VCaP (cell line): Measurements from ENCODE around the gene TJAP1.

ENCODE experiments used
- H3K27ac ChIP-seq: fragments of 450-650 bp; 2 replicates; pipeline ENCODE4 v1.5.1; 2017
- TF ChIP-seq, protein P1 (sequence below): fragments of 450-650 bp; conservative IDR thresholded peaks from 2 replicates; pipeline ENCODE4 v1.5.1; 2017; ENCODE audit warnings: mild to moderate bottlenecking, moderate library complexity

Gene TJAP1

DNA sequence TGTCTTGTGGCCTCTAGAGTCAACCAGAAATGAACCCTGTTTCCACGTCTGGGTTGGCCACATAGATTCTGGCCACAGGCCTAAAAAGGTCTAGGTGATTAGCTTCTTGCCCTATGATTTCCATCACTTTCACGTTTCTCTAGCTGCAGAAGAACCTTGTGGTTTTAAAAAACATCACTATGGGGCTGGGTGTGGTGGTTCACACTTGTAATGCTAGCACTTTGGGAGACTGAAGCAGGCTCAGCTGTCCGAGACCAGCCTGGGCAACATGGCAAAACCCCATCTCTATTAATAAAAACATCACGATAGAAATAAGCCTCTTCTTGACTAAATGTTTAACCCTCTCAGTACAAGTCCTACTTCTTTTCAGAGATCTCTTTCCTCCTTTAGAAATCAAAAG, 67.1 kb downstream of the TJAP1 start:
- no peak overlapping the region for H3K27ac ChIP-seq
- TF ChIP-seq, protein P1, sequence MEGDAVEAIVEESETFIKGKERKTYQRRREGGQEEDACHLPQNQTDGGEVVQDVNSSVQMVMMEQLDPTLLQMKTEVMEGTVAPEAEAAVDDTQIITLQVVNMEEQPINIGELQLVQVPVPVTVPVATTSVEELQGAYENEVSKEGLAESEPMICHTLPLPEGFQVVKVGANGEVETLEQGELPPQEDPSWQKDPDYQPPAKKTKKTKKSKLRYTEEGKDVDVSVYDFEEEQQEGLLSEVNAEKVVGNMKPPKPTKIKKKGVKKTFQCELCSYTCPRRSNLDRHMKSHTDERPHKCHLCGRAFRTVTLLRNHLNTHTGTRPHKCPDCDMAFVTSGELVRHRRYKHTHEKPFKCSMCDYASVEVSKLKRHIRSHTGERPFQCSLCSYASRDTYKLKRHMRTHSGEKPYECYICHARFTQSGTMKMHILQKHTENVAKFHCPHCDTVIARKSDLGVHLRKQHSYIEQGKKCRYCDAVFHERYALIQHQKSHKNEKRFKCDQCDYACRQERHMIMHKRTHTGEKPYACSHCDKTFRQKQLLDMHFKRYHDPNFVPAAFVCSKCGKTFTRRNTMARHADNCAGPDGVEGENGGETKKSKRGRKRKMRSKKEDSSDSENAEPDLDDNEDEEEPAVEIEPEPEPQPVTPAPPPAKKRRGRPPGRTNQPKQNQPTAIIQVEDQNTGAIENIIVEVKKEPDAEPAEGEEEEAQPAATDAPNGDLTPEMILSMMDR = no peak

DNA sequence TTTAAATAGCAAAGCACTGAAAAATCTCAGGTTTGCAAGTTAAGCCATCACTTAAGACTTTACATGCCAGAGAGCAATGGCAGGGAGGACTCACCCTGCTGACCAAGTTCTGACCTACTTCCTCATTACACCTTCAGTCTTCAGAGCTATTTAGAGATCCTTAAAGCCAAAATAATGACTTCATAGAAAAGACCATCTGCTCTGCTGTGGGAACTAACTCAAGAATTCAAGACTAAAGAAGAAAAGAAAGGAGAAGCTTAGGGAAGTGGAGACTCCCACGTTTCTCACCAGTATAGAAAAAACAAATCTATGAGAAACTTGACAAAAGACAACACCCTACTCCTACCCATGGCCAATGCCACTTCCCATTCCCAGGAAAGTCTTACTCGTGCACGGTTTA, 69.9 kb downstream of the TJAP1 start:
- no peak overlapping the region for H3K27ac ChIP-seq
- TF ChIP-seq, protein P1 = no peak
